Hematopoietic multipotent progenitor cell treated with erythropoietin and hydrocortisone succinate and interleukin-3 and kit ligand, for 15 days (in vitro differentiated cells): Measurements from ENCODE around the gene CSRP1.
A peak's percentile ranks its signal among the peaks of the same experiment; 100 is the strongest.
"Not testable (repeated sequence)": the region's sequence is repeated elsewhere in the genome, so short reads cannot be mapped to it uniquely, and the experiment has no call there.

ENCODE experiments used
- DNase-seq: peaks from one replicate; pipeline ENCODE4 v3.0.0-alpha.2; 2015; ENCODE audit warnings: low spot score

CSRP1 gene

DNA sequence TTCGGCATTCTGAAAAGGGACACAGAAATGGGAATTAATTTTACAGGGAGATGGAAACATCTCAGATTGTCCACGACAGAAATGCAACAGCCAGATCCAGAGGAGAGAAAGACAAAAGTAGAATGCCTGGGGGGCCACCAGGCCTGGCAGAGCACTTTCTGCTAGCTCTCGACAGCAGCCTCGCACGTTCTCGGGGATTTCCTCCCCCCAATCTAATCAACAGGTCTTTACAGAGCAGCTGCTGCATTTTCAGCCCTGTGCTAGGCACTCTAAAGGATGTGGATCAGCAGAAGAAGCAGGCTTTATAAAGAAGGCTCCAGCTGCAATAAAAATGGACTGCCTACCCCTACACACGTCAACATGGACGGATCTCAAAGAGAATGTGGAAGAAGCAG lies 10.6 kb downstream of the CSRP1 start:
- no peak for DNase-seq

DNA sequence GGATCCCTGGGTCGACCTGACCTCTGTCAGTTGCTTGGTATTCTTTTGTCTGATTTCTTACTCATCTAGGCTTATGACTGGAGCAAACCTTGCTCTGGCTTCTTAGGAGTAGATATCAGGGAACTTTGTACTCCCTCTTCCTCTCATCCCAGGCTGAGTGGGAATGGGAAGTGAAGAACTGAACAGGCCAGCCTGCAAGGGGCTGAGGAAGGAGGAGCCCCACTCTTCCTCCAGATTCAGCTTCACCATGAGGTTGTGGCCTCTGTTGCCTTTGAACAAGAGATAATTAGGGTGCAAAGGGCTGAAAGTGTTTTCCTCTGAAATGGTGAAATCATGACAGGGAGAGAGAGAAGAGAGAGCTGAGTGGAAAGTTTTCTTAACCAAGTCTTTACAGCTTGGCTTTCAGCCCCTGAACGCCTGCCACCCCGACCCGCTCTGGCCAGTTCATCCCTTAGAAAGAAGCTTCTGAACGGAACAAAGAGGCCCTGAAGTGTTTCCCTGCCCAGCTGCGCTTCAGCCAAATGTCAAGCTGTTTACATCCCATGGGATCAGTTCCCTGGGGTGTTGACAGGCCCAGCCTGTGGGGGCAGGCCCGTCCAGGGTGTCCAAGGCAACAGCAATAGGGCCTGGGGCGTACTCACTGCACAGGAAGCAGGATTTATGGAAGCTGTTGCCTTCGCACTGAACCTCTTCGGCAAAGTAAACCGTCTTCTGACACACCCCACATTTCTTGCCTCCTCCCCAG lies 11.2 kb downstream of the CSRP1 start:
- DNase-seq: no peak

DNA sequence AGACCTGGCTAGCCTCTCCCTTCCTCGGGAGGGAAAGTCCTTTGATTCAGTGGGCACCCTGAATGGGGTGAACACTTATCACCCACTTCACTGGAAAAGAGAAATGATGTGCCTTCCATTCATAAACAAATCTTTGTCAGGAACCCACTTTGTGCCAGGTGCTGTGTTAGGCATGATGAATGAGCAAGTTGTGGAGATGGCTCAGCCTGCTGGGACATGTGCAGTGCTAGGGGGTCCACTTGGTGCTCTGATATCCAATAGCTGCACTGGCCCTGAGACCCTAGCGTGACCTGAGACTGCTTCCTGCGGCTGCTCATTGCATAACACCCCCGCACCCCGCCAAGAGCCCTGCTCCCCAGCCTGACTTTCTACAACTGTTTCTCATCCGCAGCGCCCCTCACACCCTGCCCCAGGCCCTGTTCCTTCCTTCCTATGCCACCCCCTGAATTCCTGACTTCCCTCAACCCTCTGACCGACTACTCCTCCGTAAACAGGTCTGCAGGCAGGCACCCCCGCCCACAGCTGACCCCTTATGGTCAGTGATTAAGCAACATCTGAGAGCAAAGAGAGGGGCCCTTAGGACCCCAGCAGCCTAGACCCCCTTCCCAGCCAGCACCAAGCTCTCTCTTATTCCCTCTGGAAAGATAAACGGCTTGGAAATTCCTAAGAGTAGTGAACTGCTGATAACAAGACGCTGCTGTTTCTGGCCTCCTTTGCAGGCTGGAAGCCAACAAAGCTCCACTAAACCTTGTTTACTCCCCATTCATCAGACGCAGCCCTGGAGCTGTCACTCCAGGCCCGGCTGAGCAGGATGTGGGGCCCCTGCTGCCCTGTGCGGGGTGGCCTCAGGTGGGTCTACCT lies 12.9 kb downstream of the CSRP1 start:
- no peak for DNase-seq

DNA sequence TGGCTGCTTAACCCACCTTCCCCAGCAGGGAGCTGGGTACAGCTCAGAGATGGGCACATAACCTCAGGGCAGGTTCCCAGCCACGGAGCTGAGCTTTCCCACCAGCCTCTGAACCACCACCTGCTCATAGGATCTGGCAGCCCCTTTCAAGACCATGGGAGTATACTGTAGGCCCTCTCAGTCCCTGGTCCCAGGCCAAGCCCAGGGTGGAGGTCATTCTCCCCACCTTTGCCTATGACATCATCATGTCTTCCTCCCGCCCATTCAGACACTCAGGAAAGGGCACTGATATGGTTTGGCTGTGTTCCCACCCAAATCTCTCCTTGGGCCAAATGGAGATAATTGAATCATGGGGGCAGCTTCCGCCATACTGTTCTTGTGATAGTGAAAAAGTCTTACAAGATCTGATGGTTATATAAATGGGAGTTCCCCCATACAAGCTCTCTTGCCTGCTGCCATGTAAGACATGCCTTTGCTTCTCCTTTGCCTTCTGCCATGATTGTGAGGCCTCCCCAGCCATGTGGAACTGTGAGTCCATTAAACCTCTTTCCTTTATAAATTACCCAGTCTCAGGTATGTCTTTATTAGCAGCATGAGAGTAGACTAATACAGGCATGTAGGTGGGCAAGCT lies 13.8 kb downstream of the CSRP1 start:
- DNase-seq: not testable (repeated sequence)

DNA sequence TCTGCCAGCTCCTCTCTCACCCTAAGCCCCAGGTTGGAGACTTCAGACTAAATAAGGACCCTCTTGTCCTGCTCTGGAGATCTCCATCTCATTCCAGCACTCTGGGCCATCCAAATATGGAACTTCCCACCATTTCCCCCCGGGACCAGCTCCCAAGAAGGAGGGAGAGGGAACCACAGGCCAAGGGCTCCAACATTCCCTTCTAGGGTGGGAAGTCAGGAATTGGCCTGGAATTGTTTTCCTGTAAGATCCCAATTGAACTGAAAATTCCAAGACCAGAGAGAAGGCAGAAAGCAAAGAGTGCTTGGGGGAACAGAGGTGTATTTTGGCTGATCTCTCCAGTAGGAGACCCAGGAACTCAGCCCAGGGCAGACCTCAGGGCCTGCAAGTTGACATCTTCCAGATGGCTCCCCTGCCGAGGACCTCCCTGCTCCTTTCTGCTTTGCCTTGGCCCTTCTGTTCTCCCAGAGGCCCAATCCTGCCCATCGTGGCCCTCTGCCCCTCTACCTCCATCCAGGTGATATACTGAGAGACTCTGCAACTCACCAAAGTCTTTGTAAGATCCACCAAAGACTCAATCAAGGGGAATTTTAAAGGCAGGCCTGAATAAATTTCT lies 14.9 kb downstream of the CSRP1 start:
- DNase-seq: no peak

DNA sequence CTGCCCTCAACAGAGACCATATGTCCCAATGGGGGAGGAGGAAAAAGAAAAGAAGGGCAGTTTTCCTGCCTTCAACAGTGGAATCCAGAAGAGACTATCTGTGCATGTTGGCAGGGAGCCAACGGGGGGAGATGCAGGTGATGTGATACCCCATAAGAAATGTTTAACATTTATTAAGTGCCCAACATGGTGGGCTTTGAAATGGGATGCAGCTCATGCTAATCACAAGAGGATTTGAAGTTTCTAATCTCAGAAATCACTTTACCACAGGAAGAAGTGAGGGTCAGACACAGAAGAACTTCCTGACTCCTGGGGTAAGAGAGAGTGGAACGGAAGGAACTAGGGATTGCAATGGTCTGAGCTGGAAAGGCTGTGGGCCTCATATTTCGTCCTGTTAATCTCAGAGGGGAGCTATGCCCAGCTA lies 16.2 kb downstream of the CSRP1 start:
- no peak for DNase-seq

DNA sequence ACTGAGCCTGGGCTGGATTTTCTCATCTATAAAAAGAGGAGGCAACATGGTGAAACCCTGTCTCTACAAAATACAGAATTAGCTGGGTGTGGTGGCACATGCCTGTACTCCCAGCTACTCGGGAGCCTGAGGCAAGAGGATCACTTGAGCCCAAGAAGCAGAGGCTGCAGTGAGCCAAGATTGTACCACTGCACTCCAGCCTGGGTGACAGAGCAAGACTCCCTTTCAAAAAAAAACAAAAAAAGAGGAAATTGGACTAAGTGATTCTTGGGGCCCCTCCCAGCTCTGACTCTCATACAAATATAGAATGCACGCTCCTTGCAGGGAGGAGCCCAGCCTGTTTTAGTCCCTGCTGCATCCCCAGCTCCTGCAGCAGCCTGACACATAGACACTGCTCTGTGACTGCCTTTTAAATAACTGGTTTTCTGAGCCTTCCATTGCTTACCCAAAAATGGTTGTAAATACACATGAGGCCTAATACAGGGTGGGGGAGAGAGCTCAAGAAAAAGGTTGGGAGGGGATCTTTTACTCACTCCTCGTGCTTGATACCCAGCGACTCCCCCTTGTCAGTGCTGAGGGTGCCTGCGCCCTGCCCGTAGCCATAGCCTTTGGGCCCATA lies 17.2 kb downstream of the CSRP1 start:
- no peak for DNase-seq

DNA sequence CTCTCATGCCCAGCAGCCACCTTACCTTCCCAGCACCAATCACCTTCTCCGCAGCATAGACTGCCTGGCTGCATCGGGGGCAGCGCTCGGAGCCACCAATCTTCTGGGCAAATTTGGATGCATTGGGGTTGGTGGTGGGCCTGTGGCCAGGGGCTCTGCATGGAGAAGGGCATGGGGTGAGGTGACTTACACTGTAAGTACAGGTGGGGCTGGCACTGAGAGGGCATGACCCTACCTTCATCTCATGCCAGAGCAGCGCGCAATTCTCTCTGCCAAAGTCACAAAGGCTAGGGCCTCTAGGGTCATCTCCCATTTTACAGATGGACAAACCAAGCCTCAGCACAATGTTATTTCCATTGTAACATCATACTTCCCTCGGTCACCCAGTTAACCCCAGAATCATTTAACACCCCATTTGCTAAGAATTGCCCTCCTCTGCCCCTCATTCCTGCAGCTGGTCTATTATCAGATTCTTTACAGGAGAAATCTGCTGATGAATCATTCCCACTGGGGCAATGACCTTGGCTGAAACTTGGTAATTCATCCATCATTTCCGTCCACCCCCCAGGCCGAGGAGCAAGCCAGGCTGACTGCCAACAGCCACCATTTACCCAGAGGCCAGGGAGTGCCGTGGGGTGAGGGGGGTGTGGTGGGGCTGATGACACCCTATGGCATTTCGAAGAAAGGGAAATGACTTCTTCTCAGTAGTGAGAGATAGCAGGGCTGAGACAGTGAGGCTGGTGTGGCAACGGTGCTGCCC lies 17.9 kb downstream of the CSRP1 start:
- peak; percentile 55 for DNase-seq

DNA sequence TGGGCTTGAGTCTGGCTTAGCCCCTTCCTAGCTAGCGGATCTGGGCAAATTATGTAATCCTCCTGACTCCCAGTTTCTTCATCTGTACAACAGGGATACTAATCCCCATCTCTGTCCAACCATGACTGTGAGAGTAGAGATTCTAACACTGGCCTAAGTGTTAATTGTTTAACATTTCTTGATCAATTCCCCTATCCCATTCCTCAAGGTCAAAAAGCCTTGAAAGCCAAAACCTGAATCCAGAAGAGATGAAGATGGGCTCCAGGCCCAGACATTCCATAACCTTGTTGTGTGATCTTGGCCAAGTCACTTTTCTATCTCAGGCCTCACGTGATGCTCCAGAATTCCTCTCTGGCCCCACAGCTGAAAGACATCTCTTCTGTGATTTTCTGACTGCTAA lies 19.2 kb downstream of the CSRP1 start:
- no peak for DNase-seq

DNA sequence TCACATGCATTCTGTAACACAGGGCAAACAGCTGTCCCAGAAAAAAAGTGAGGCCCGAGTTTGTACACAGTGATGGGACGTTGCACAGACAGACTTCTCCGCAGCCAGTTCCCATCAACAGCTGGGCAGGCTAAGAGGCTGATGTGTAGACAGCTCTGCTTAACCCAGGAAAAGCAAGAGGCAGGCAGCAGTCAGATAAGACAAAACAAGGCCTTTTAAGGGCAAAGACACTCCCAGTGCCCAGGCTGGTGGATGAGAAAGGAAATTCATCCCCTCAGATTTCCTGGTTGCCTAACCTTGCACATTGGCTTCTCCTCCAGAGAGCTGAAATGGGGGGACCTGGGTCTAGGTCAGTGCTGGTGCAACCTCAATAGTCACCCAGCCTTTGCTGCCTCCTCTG lies 20.7 kb downstream of the CSRP1 start:
- DNase-seq: peak; percentile 17

DNA sequence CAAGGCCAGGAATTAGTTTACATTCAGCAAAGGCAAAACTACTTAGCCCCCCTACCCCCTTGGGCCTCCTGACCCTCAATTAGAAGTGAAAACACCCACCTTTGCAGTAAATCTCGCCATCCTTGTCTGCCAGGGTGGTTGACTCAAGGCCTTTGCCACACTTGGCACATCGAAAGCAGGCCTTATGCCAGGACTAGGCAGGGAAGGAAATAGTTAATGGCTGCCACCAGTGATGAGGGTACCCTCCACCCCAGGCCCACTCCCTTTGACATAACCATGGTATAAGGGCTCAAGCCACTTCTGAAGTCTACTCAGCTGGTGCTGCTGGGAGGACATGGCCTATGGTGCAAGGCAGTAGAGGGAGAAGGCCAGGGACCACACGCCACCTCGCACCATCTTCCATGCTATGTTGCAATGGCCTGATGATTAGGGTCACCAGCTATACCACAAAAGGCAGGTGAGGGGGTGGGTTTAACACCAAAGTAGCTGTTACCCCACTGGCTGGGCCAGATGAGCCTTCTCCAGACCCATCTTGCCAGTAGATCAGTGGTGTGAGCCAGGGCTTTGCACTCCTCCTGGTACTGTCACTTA lies 21.6 kb downstream of the CSRP1 start:
- no peak for DNase-seq

DNA sequence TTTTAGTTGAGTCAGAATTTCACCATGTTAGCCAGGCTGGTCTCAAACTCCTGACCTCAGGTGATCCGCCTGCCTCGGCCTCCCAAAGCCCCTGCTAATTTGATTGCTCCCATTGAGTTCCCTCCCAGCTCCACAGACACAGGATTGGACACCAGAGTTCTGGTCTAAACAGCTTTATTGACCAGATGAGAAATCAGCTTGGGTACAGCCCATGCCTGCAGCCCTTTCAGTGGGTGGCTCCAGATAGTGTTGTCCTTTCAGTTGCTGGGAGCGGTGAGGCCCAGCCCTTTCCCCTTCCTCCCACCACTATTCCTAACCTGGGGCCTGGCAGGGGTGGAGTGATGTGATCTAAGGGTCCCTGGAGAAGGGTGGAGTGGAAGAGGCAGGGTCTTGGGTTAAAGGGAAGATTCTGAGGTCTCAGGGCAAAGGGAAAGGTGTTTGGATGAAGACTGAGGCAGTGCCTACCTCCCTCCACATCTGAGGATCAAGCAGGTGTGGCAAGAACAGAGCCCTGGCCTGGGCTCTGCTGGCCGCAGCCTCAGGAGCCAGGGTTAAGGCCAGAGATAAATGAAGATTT lies 23.5 kb downstream of the CSRP1 start:
- no peak for DNase-seq

DNA sequence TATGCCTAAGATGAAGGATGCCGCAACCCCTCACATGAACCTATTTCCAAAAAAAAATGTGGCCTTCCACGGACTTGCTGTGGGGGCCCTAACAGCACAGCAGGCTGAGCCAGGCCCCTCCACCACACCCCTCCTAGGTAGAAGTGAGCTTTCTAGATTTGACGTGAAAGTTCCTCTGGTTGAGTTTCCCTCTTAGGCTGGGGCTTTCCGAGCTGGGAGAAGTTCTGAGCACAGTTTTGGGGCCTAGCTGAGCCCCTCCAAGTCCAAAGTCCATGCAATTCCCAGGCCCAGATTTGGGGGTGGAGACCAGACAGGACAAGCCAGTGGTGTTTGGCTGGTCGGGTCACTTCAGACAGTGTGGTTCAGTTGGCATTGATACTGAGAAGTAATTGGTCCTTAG lies 24.2 kb downstream of the CSRP1 start:
- no peak for DNase-seq

DNA sequence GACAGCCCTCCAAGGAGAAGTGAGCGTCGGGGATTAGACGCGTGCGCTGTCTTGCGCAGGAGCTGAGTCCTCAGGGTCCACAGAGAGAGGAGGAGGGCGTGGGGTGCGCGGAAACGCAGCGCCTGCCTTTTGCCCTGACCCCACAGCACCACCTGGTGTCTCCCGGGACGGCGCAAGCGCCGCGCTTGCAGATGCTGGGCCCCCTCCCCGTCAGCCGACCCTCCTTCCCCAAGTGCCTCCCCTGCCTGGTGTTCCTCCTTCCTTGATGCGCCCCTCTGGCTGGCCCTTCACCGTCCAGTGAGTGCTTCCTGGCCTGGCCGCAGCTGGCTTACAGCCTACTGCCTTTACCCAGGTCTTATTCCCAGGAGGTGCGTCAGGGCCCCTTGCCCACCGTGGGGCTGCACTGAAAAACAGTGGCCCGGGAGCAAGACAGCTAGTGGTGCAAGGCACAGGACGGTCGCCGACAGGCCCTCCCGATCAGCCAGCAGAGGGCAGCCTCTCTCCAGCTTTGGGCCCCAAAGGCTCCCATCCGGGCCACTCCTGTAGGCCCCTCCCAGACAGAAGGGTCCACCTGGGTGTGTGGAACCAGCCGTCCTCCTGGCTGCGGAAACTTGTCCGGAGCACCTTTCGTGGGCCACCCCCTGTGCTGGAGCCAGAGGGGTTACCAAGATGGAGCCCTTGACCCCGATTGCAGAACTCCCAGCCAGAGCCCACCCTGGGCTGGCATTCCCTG lies 25.0 kb downstream of the CSRP1 start:
- DNase-seq: peak; percentile 71

DNA sequence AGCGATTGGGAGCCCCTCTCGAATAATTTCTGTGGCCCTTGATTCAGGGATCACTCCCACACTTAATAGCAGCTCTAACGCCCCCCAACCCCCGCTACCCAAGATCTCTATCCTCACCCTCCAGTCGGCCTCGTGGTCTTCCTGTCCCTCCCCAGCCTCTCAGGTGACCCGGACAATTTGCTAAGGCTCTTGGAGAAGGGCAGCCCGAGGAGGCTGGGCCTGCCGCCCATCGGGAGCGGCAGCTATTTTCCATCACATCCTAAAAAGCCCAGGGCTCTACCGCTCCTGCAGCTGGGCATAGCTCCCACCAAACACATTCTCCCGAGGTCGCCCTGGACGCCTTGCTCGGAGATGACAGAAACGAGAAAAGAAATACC lies 25.9 kb downstream of the CSRP1 start:
- DNase-seq: no peak

DNA sequence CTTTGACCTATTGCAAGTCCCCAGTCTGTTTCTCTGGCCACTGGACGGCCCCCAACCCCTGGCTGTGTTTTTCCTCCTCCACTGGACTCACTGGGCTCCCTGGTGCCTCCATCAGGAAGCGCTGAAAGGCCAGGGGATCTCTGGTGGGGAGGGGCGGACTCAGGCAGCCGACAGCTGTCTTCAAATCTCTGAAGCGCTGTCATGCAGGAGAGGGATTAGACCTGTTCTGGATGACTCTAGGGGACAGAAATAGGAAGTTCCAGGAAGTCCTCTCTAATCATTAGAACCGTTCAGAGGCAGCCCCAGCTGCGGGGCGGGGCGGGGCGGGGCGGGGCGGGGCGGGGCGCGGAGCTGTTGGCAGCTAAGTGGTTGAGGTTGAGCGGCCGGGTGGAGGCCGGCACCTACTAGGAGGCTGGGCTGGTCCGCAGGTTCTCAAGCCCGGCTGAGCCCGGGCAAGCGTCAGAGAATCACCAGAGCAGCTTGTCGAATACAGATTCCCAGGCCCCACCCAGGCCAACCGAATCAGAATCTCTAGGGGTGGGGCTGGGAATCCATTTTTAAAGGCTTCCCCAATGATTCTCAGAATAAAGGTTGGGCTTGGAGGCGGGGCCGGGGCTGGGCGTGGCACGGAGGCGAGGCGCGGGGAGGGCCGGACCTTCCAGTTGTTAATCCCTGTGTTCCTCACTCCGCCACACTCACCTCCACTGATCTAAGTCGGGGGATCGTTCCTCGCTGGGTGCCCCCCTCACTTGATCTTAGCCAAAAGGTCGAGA lies 26.5 kb downstream of the CSRP1 start:
- DNase-seq: peak; percentile 62

DNA sequence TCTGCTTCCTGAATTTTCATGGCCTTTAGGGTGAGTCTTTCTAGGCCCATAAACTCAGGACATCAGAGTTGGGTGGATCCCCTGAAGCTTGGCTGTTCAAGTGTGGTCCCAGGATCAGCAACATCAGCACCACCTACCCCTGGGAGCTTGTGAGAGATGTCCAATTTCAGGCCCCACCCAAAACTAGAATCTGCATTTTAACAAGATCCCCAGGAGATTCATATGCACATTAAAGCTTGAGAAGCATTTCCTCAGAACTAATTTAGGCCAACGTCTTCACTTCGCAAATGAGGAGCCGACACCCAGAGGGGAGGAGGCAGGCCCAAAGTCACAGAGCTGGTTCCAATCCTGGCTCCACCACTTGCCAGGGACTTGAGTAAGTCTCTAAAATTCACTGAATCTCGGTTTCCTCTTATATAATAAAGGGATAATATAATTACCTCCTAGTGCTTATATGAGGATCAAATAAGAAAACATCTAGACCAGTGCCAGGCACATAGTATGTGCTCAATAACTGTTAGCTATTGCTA lies 27.7 kb downstream of the CSRP1 start:
- no peak for DNase-seq

DNA sequence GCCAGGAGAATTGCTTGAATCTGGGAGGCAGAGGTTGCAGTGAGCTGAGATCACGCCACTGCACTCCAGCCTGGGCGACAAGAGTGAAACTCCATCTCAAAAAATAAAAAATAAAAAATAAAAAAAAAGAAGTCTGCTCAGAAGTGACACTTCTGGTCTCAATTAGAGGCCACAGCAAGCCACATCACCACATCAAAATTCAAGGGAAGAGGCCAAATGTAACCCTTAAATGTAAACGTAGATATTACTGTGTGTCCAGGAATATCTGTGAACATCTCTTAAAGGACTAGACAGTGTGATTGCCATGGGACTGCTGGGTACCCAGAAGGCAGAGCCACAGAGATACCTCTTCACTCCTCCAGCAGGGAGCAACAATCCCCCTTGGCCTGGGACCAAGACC lies 28.3 kb downstream of the CSRP1 start:
- not testable (repeated sequence) for DNase-seq
